AG04450 (cell line): ENCODE measurements around the gene UBALD1. TPM values are rescaled to one million over a fixed set of nuclear protein-coding genes. Genes with fewer than 3 reads are reported as not detected.

Source experiments
- CTCF ChIA-PET: fragments of 300-600, 350-600 bp; formaldehyde crosslinking; extraction: SDS; loops from one replicate; lab custom pipeline; 2022; ENCODE audit warnings: antibody characterized with exemption, inconsistent platforms; lab: Charles Lee
- POLR2A ChIA-PET: fragments of 350-600 bp; formaldehyde crosslinking; extraction: SDS; loops from one replicate; lab custom pipeline; 2021; ENCODE audit warnings: antibody characterized with exemption, inconsistent platforms; lab: Yijun Ruan, JAX
- DNase-seq: peaks from one replicate; pipeline ENCODE4 v3.0.0-alpha.2; 2011; ENCODE audit warnings: low read depth, low spot score
- H3K27ac ChIP-seq: one replicate; pipeline ENCODE4 v1.5.1; 2012; ENCODE audit warnings: low read depth, low read length, control low read depth
- H3K27me3 ChIP-seq: one replicate; pipeline ENCODE4 v1.6.0; 2012; ENCODE audit warnings: low read length; ENCODE audit not compliant: control insufficient read depth, insufficient read depth
- H3K4me3 ChIP-seq: 2 replicates; pipeline ENCODE4 v1.5.1; 2011; ENCODE audit warnings: mild to moderate bottlenecking, low read depth, low read length, control low read depth
- H3K9me3 ChIP-seq: 2 replicates; pipeline ENCODE4 v1.5.1; 2012; ENCODE audit warnings: low read length; ENCODE audit not compliant: control insufficient read depth, insufficient read depth
- CTCF ChIP-seq: IDR thresholded peaks from 2 replicates; pipeline ENCODE4 v1.5.1; 2011; ENCODE audit warnings: low read depth, low read length, control low read depth, inconsistent platforms
- polyA plus RNA-seq: library from polyadenylated mRNA; depleted of rRNA; stranded (reverse); fragments of >200 nt; gene quantifications from 2 replicates; pipeline ENCODE4 v1.2.3, GENCODE V29; 2011

UBALD1 gene
- polyA plus RNA-seq, 1 experiment, result 4.1 TPM

GRCh38 chr16:4660454-4661007 lies 45.8 kb upstream of the UBALD1 start:
- CTCF ChIA-PET, result interaction anchor here (0.6 to 2.2 kb wide), 3 partner anchors 10 to 75 kb away, joined by 3 to 7 read pairs (median 3); no protein-coding TSS in a partner anchor
- Histone ChIP-seq H3K9me3 (no peaks in the 10 kb centered on the region), H3K27ac (no peak overlapping the region), H3K4me3 (no peak overlapping the region), H3K27me3 (no peaks in the 10 kb centered on the region)
- no peak for TF ChIP-seq CTCF
- POLR2A ChIA-PET, result interaction anchor here (0.7 kb wide), 1 partner anchor 234 kb away, joined by 3 read pairs; no protein-coding TSS in a partner anchor
- no peak for DNase-seq

GRCh38 chr16:4659363-4660353 lies 45.0 kb upstream of the UBALD1 start:
- H3K4me3 ChIP-seq, result no peak overlapping the region
- DNase-seq, result no peak
- H3K9me3 ChIP-seq, result no peaks in the 10 kb centered on the region
- H3K27me3 ChIP-seq, result no peaks in the 10 kb centered on the region
- POLR2A ChIA-PET, result no interaction called here
- TF ChIP-seq CTCF, result no peak
- no peak overlapping the region for H3K27ac ChIP-seq
- CTCF ChIA-PET, result interaction anchor here (2.2 kb wide), 1 partner anchor 9 kb away, joined by 7 read pairs; no protein-coding TSS in a partner anchor

GRCh38 chr16:4656695-4657686 lies 42.3 kb upstream of the UBALD1 start:
- ChIA-PET POLR2A (no interaction called here), CTCF (interaction anchor here (0.7 kb wide), 1 partner anchor 12 kb away, joined by 3 read pairs; no protein-coding TSS in a partner anchor)
- Histone ChIP-seq H3K4me3 (no peak overlapping the region), H3K27me3 (no peaks in the 10 kb centered on the region), H3K9me3 (no peaks in the 10 kb centered on the region), H3K27ac (no peak overlapping the region)
- no peak for DNase-seq
- TF ChIP-seq CTCF, result no peak

GRCh38 chr16:4656221-4656620 lies 41.5 kb upstream of the UBALD1 start:
- CTCF ChIA-PET, result interaction anchor here (0.7 kb wide), 1 partner anchor 11 kb away, joined by 3 read pairs; no protein-coding TSS in a partner anchor
- Histone ChIP-seq H3K9me3 (no peaks in the 10 kb centered on the region), H3K27me3 (no peaks in the 10 kb centered on the region), H3K4me3 (no peak overlapping the region), H3K27ac (no peak overlapping the region)
- POLR2A ChIA-PET, result no interaction called here
- DNase-seq, result no peak
- no peak for TF ChIP-seq CTCF
